ENCODE data around the gene MCF2. TPM values are rescaled to one million over a fixed set of nuclear protein-coding genes. Genes with fewer than 3 reads are reported as not detected.
A peak's percentile ranks its signal among the peaks of the same experiment; 100 is the strongest.

Gene MCF2
- total RNA-seq, result under 1 TPM; 0.37 to 0.46 TPM

GRCh38 chrX:139708067-139708466 is at the start of gene MCF2:
Gene MCF2 (minus strand): TSS chrX:139708167. CDS start chrX:139651744, 56,423 bp downstream.
- H3K4me1 Mint-ChIP-seq (ENCODE audit: low read depth), result no peaks in the 10 kb centered on the region
- no peak within 1 kb of the TSS for H3K4me3 Mint-ChIP-seq
- peaks cover 2 to 4% of the 10 kb centered on the region in 2 donors for H3K9me3 Mint-ChIP-seq
- H3K27ac Mint-ChIP-seq, result no peak within 1 kb of the TSS
- DNase-seq (no peak), ATAC-seq (replicated peaks in 1 of 2) (no peak)
- H3K36me3 Mint-ChIP-seq (ENCODE audit: insufficient read depth in 2 of 2), result peaks cover 0 to 2% of the 10 kb centered on the region in 2 donors
- H3K27me3 Mint-ChIP-seq (ENCODE audit: low read depth), result peaks cover 4% of the 10 kb centered on the region

GRCh38 chrX:139751053-139751452 is 43.1 kb upstream of the MCF2 start:
- peaks cover 5 to 10% of the 10 kb centered on the region in 2 donors for H3K9me3 Mint-ChIP-seq
- no peak overlapping the region for H3K27ac Mint-ChIP-seq
- DNase-seq (no peak), ATAC-seq (replicated peaks in 1 of 2) (no peak)
- no peaks in the 10 kb centered on the region for H3K4me1 Mint-ChIP-seq (ENCODE audit: low read depth)
- H3K36me3 Mint-ChIP-seq (ENCODE audit: insufficient read depth in 2 of 2), result peaks cover 20 to 36% of the 10 kb centered on the region in 2 donors
- H3K4me3 Mint-ChIP-seq, result no peak overlapping the region
- peaks cover 6% of the 10 kb centered on the region for H3K27me3 Mint-ChIP-seq (ENCODE audit: low read depth)

- no peak for ATAC-seq (replicated peaks in 1 of 2)
- peaks cover 17 to 29% of the 10 kb centered on the region in 2 donors for H3K36me3 Mint-ChIP-seq (ENCODE audit: insufficient read depth in 2 of 2)
Measured at GRCh38 chrX:139750390-139750789, 42.4 kb upstream of the MCF2 start.

DNA sequence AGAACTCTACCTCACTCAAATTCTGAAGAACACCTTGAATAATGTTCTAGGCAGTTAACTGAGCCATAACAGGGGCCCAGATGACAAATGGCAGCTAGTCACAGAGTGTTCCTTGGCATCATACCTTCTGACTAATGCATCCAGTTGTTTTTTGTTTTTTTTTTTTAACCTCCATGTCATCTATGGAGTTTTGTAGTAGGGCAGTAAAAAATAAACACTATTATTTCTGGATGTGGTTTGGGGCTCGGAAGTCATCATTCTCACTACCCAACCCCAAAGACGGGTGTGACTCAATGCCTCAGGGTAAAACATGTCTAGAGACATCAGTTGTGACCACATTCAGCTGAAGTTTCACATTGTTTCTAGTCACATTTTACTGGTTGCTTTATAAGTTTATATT is 31.2 kb upstream of the MCF2 start:
- H3K4me1 Mint-ChIP-seq (ENCODE audit: low read depth), result peaks cover 6% of the 10 kb centered on the region
- peaks cover 2 to 10% of the 10 kb centered on the region in 2 donors for H3K36me3 Mint-ChIP-seq (ENCODE audit: insufficient read depth in 2 of 2)
- DNase-seq, result peak; percentile 32 to 37
- H3K27ac Mint-ChIP-seq, result peak overlapping the region; percentile 57
- peak; percentile 94 to 97 for ATAC-seq (replicated peaks in 1 of 2)
- peaks cover 7% of the 10 kb centered on the region for H3K27me3 Mint-ChIP-seq (ENCODE audit: low read depth)
- H3K4me3 Mint-ChIP-seq, result peak overlapping the region in 1 of 2 donors; percentile 43
- no peaks in the 10 kb centered on the region for H3K9me3 Mint-ChIP-seq

More at GRCh38 chrX:139750390-139750789, 42.4 kb upstream of the MCF2 start:
- DNase-seq, result no peak
- peaks cover 6% of the 10 kb centered on the region for H3K27me3 Mint-ChIP-seq (ENCODE audit: low read depth)
- no peaks in the 10 kb centered on the region for H3K4me1 Mint-ChIP-seq (ENCODE audit: low read depth)
- no peak overlapping the region for H3K4me3 Mint-ChIP-seq
- no peak overlapping the region for H3K27ac Mint-ChIP-seq
- H3K9me3 Mint-ChIP-seq, result peaks cover 5 to 10% of the 10 kb centered on the region in 2 donors

- Mint-ChIP-seq H3K27me3 (ENCODE audit: low read depth) (peaks cover 7% of the 10 kb centered on the region), H3K36me3 (ENCODE audit: insufficient read depth in 2 of 2) (peaks cover 2 to 10% of the 10 kb centered on the region in 2 donors), H3K9me3 (no peaks in the 10 kb centered on the region), H3K27ac (peak overlapping the region; percentile 57), H3K4me1 (ENCODE audit: low read depth) (peaks cover 6% of the 10 kb centered on the region), H3K4me3 (peak overlapping the region in 1 of 2 donors; percentile 43)
- no peak for DNase-seq
- no peak for ATAC-seq (replicated peaks in 1 of 2)
Measured at GRCh38 chrX:139738581-139738980, 30.6 kb upstream of the MCF2 start.

DNA sequence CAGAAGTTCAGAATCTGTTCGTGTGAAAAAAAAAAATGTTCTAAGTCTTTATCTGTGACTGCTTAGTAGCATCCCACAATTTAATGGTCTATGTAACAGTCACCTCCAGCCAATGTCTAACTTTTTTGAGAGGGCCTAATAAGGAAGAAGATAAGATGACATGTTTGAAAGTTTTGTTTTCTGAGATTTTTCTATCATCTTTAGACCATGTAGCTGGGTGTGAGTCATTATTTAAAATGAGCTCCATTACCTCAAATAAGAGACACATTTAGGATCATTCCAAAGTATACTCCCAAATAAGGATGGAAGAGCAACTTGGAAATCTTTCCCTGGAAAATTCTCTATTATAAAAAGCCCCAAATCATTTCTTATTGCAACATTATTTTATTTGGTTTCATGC is 28.2 kb upstream of the MCF2 start:
- Mint-ChIP-seq H3K27me3 (ENCODE audit: low read depth) (peaks cover 13% of the 10 kb centered on the region), H3K9me3 (no peaks in the 10 kb centered on the region), H3K36me3 (ENCODE audit: insufficient read depth in 2 of 2) (peaks cover 2 to 10% of the 10 kb centered on the region in 2 donors), H3K4me1 (ENCODE audit: low read depth) (peaks cover 6% of the 10 kb centered on the region), H3K4me3 (no peak overlapping the region), H3K27ac (no peak overlapping the region)
- DNase-seq, result no peak
- ATAC-seq (replicated peaks in 1 of 2), result no peak

GRCh38 chrX:139734996-139735395 is 27.0 kb upstream of the MCF2 start:
- DNase-seq (no peak), ATAC-seq (replicated peaks in 1 of 2) (no peak)
- peaks cover 6% of the 10 kb centered on the region for H3K27me3 Mint-ChIP-seq (ENCODE audit: low read depth)
- no peak overlapping the region for H3K4me3 Mint-ChIP-seq
- H3K36me3 Mint-ChIP-seq (ENCODE audit: insufficient read depth in 2 of 2), result peaks cover 0 to 6% of the 10 kb centered on the region in 2 donors
- H3K4me1 Mint-ChIP-seq (ENCODE audit: low read depth), result peaks cover 2% of the 10 kb centered on the region
- no peaks in the 10 kb centered on the region for H3K9me3 Mint-ChIP-seq
- H3K27ac Mint-ChIP-seq, result no peak overlapping the region

DNA sequence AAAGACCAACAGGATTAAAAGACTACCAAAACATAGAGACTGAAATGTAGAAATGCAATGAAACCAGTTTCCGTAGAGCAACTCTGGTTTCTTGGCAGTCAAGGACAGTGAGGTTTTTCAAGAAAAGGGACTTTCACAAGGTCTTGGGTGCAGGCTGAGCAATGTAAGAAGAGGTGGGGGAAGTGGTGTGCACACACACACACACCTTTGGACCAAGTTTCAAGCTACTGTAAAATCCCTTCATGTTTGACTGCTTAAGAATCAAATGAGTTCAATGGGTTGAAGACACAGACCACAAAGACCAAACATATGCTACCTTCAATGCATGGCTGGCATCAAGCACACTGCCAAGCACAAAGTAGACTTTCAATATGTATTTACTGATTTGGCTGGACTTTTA is 17.8 kb upstream of the MCF2 start:
- no peaks in the 10 kb centered on the region for H3K9me3 Mint-ChIP-seq
- peak; percentile 87 to 92 for ATAC-seq (replicated peaks in 1 of 2)
- no peak overlapping the region for H3K4me3 Mint-ChIP-seq
- peaks cover 19% of the 10 kb centered on the region for H3K4me1 Mint-ChIP-seq (ENCODE audit: low read depth)
- H3K36me3 Mint-ChIP-seq (ENCODE audit: insufficient read depth in 2 of 2), result peaks cover 0 to 3% of the 10 kb centered on the region in 2 donors
- no peak overlapping the region for H3K27ac Mint-ChIP-seq
- H3K27me3 Mint-ChIP-seq (ENCODE audit: low read depth), result peaks cover 14% of the 10 kb centered on the region
- DNase-seq, result peak in 1 of 2 donors; percentile 8

GRCh38 chrX:139724626-139725025 is 16.7 kb upstream of the MCF2 start:
- H3K4me1 Mint-ChIP-seq (ENCODE audit: low read depth), result peaks cover 13% of the 10 kb centered on the region
- no peak overlapping the region for H3K4me3 Mint-ChIP-seq
- H3K36me3 Mint-ChIP-seq (ENCODE audit: insufficient read depth in 2 of 2), result peaks cover 0 to 3% of the 10 kb centered on the region in 2 donors
- no peak overlapping the region for H3K27ac Mint-ChIP-seq
- peaks cover 13% of the 10 kb centered on the region for H3K27me3 Mint-ChIP-seq (ENCODE audit: low read depth)
- ATAC-seq (replicated peaks in 1 of 2) (no peak), DNase-seq (no peak)
- H3K9me3 Mint-ChIP-seq, result no peaks in the 10 kb centered on the region

DNA sequence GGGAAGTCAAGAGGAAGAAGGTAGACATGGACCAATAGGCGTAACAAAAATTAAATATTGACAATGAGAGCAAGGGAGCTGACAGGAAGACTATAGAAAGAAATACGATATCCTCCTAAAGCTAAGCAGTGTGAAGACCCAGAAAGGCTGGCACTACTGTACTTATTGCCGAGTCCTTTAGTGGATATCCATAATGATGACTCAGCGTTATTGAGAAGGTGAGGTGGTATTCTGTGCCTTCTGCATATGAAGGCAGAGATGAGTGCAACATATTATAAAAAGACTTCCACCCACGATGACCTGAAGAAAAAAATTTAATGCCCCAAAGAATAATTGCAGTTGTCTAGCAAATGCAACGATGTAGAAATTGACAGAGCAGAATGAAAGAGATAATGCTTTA is 13.0 kb upstream of the MCF2 start:
- ATAC-seq (replicated peaks in 1 of 2) (no peak), DNase-seq (no peak)
- Mint-ChIP-seq H3K27me3 (ENCODE audit: low read depth) (peaks cover 15% of the 10 kb centered on the region), H3K36me3 (ENCODE audit: insufficient read depth in 2 of 2) (no peaks in the 10 kb centered on the region), H3K4me1 (ENCODE audit: low read depth) (peaks cover 3% of the 10 kb centered on the region), H3K4me3 (no peak overlapping the region), H3K9me3 (no peaks in the 10 kb centered on the region), H3K27ac (no peak overlapping the region)

- DNase-seq (no peak), ATAC-seq (replicated peaks in 1 of 2) (no peak)
- H3K36me3 Mint-ChIP-seq (ENCODE audit: insufficient read depth in 2 of 2), result no peaks in the 10 kb centered on the region
- no peak overlapping the region for H3K4me3 Mint-ChIP-seq
- no peak overlapping the region for H3K27ac Mint-ChIP-seq
- H3K27me3 Mint-ChIP-seq (ENCODE audit: low read depth), result peaks cover 15% of the 10 kb centered on the region
- no peaks in the 10 kb centered on the region for H3K9me3 Mint-ChIP-seq
- no peaks in the 10 kb centered on the region for H3K4me1 Mint-ChIP-seq (ENCODE audit: low read depth)
Measured at GRCh38 chrX:139720136-139720535, 12.2 kb upstream of the MCF2 start.

DNA sequence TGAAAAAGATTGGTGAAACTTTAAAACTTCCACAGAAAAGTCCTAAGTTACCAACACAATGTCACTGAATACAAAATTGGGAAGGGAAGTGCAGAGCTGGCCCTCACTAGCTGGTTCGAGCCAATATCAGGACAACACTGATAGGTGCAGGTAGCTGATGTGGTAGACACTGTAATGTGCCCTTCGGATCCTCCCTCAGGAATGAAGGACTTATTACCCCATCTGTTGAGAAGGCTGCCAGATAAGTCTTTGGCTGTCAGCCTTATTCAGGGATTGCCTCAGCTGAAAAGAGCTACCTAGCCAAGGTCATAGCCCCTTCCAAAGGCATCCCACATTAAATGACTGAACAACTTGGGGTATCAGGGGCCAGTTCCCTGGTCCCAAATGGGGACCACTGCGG is 5.3 kb downstream of the MCF2 start:
- Mint-ChIP-seq H3K9me3 (peaks cover 3 to 4% of the 10 kb centered on the region in 2 donors), H3K36me3 (ENCODE audit: insufficient read depth in 2 of 2) (peaks cover 0 to 2% of the 10 kb centered on the region in 2 donors), H3K27me3 (ENCODE audit: low read depth) (peaks cover 16% of the 10 kb centered on the region), H3K27ac (no peak overlapping the region), H3K4me3 (no peak overlapping the region), H3K4me1 (ENCODE audit: low read depth) (no peaks in the 10 kb centered on the region)
- DNase-seq (no peak), ATAC-seq (replicated peaks in 1 of 2) (no peak)

DNA sequence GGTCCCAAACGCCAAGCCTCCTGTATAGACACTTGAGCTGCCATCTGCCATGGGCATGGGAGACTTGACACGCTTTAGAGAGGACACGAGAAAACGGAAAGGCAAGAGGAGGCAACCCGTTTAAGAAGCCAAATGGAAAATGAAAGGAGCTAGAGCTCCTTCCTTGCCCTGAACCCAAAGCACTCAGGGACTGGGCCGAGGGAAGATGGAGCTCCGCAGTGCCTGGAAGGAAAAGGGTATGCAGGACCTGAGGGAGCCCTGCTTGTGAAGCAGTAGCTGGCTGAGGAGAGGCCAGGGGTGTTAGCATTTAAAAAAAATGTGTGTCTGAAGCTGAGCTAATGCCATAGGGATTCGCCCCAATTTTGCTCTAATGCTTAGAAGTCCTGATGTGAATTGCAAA is 15.1 kb downstream of the MCF2 start:
- Mint-ChIP-seq H3K4me3 (no peak overlapping the region), H3K27me3 (ENCODE audit: low read depth) (peaks cover 30% of the 10 kb centered on the region), H3K27ac (no peak overlapping the region), H3K4me1 (ENCODE audit: low read depth) (no peaks in the 10 kb centered on the region), H3K36me3 (ENCODE audit: insufficient read depth in 2 of 2) (no peaks in the 10 kb centered on the region), H3K9me3 (no peaks in the 10 kb centered on the region)
- DNase-seq (no peak), ATAC-seq (replicated peaks in 1 of 2) (no peak)

GRCh38 chrX:139692506-139692849 is 15.5 kb downstream of the MCF2 start:
- no peak for DNase-seq
- no peaks in the 10 kb centered on the region for H3K9me3 Mint-ChIP-seq
- no peak overlapping the region for H3K27ac Mint-ChIP-seq
- no peaks in the 10 kb centered on the region for H3K4me1 Mint-ChIP-seq (ENCODE audit: low read depth)
- peak overlapping the region in 1 of 2 donors; percentile 33 for H3K4me3 Mint-ChIP-seq
- peaks cover 30% of the 10 kb centered on the region for H3K27me3 Mint-ChIP-seq (ENCODE audit: low read depth)
- no peaks in the 10 kb centered on the region for H3K36me3 Mint-ChIP-seq (ENCODE audit: insufficient read depth in 2 of 2)
- no peak for ATAC-seq (replicated peaks in 1 of 2)

All from activated T-cell treated with anti-CD3 and anti-CD28 coated beads, Interleukin-2, amount 50 U/mL, for 72 hours (primary cell).